HCT116 (cell line): Measurements from ENCODE around the gene MIF4GD.

Experiments
- FOSL1 ChIP-seq: IDR thresholded peaks from 2 replicates; pipeline ENCODE4 v1.6.1; 2012; ENCODE audit warnings: low read depth
- SP1 ChIP-seq: IDR thresholded peaks from 2 replicates; pipeline ENCODE4 v1.6.1; 2012; ENCODE audit warnings: low read depth
- TF ChIP-seq, protein P1 (sequence below), 3 experiments: fragments of 200-600 bp in 1 of 3; sonication (generic) in 1 of 3; IDR thresholded peaks in 2 of 3; conservative IDR thresholded peaks in 1 of 3; 2 replicates each; pipeline ENCODE4 v1.5.1; 2012 to 2017; ENCODE audit warnings: low read depth in 2 of 3, low read length in 2 of 3, antibody characterized with exemption in 1 of 3, borderline replicate concordance in 1 of 3, control low read depth in 1 of 3, mild to moderate bottlenecking in 1 of 3, mixed read lengths in 1 of 3, mixed run types in 1 of 3, moderate library complexity in 1 of 3; ENCODE audit not compliant: insufficient read depth in 1 of 3
- TF ChIP-seq, protein P2 (sequence below): IDR thresholded peaks from 2 replicates; pipeline ENCODE4 v1.6.1; 2012

DNA sequence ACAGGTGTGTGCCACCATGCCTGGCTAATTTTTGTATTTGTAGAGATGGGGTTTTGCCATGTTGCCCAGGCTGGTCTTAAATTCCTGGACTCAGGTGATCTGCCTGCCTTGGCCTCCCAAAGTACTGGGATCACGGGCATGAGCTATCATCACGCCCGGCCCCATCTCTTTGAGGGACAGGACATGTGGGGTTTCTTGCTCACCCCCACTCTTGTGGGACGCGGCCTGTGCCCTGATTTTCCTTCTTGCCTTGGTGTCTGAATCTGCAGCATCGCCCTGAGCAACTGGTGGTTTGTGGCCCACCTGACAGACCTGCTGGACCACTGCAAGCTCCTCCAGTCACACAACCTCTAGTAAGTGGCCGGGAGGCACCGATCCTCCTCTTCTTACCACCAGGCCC lies 40.0 kb downstream of the MIF4GD start:
- TF ChIP-seq, protein P1, sequence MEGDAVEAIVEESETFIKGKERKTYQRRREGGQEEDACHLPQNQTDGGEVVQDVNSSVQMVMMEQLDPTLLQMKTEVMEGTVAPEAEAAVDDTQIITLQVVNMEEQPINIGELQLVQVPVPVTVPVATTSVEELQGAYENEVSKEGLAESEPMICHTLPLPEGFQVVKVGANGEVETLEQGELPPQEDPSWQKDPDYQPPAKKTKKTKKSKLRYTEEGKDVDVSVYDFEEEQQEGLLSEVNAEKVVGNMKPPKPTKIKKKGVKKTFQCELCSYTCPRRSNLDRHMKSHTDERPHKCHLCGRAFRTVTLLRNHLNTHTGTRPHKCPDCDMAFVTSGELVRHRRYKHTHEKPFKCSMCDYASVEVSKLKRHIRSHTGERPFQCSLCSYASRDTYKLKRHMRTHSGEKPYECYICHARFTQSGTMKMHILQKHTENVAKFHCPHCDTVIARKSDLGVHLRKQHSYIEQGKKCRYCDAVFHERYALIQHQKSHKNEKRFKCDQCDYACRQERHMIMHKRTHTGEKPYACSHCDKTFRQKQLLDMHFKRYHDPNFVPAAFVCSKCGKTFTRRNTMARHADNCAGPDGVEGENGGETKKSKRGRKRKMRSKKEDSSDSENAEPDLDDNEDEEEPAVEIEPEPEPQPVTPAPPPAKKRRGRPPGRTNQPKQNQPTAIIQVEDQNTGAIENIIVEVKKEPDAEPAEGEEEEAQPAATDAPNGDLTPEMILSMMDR (IDR thresholded peaks at IDR 0.05 in 2 of 3, conservative IDR thresholded peaks at IDR 0.05 in 1 of 3; ENCODE audit: borderline replicate concordance in 1 of 3, insufficient read depth in 1 of 3, low read depth in 2 of 3, low read length in 2 of 3), result no peak
- TF ChIP-seq SP1, result no peak
- TF ChIP-seq, protein P2, sequence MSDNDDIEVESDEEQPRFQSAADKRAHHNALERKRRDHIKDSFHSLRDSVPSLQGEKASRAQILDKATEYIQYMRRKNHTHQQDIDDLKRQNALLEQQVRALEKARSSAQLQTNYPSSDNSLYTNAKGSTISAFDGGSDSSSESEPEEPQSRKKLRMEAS, result no peak
- no peak for TF ChIP-seq FOSL1
